ENCODE measurements around the gene IL37. TPM values are rescaled to one million over a fixed set of nuclear protein-coding genes. Genes with fewer than 3 reads are reported as not detected.

IL37 gene
- total and polyA plus RNA-seq, 2 of the 13 experiments (the other 11 are each of a cell fraction or from before 2014, with no cell fraction given) = not detected

GRCh38 chr2:112941753-112942653 is 31.0 kb downstream of the IL37 start (continued):
- TF ChIP-seq ZNF512 (CRISPR knock-in tag; IDR thresholded peaks at IDR 0.05) (no peak), DPF2 (CRISPR knock-in tag; IDR thresholded peaks at IDR 0.05; ENCODE audit: borderline replicate concordance, low read depth) (no peak), MLLT10 (CRISPR knock-in tag; IDR thresholded peaks at IDR 0.05) (no peak), GTF3A (CRISPR knock-in tag; conservative IDR thresholded peaks at IDR 0.05) (no peak), SALL1 (CRISPR knock-in tag; IDR thresholded peaks at IDR 0.05) (peak; percentile 58; the same call in 1 of the 2 replicates), PAX8 (CRISPR knock-in tag; IDR thresholded peaks at IDR 0.05; ENCODE audit: borderline replicate concordance) (no peak), HMG20B (CRISPR knock-in tag; conservative IDR thresholded peaks at IDR 0.05) (no peak), ZNF598 (CRISPR knock-in tag; IDR thresholded peaks at IDR 0.05; ENCODE audit: borderline replicate concordance) (peak; percentile 65; the same call in 1 of the 2 replicates), TOE1 (CRISPR knock-in tag; IDR thresholded peaks at IDR 0.05) (no peak), PITX1 (CRISPR knock-in tag; IDR thresholded peaks at IDR 0.05) (peak; percentile 43; the same call in 1 of the 2 replicates), HNF4G (IDR thresholded peaks at IDR 0.05; ENCODE audit: borderline replicate concordance, low read depth, low read length) (peak; percentile 38; the same call in 1 of the 2 replicates), HNF4G (CRISPR knock-in tag; IDR thresholded peaks at IDR 0.05; ENCODE audit: borderline replicate concordance, low read depth) (no peak), NR2F6 (IDR thresholded peaks at IDR 0.05) (no peak), NR2F6 (CRISPR knock-in tag; IDR thresholded peaks at IDR 0.05) (0 out of 2 replicates have a peak, but pooled peaks have one; percentile 15), ZNF784 (CRISPR knock-in tag; IDR thresholded peaks at IDR 0.05; ENCODE audit: borderline replicate concordance) (no peak), YEATS4 (CRISPR knock-in tag; IDR thresholded peaks at IDR 0.05; ENCODE audit: borderline replicate concordance) (no peak), ZNF570 (CRISPR knock-in tag; IDR thresholded peaks at IDR 0.05; ENCODE audit: borderline replicate concordance) (no peak), ZSCAN22 (CRISPR knock-in tag; IDR thresholded peaks at IDR 0.05) (no peak), ZNF709 (CRISPR knock-in tag; IDR thresholded peaks at IDR 0.05) (no peak), ZNF672 (CRISPR knock-in tag; IDR thresholded peaks at IDR 0.05) (no peak), ZFP82 (CRISPR knock-in tag; IDR thresholded peaks at IDR 0.05; ENCODE audit: borderline replicate concordance) (no peak), GPBP1L1 (CRISPR knock-in tag; IDR thresholded peaks at IDR 0.05) (no peak), ZNF547 (CRISPR knock-in tag; IDR thresholded peaks at IDR 0.05) (peak; percentile 26; the same call in 1 of the 2 replicates)

Data from HepG2 (cell line).